HepG2 (cell line): Measurements from ENCODE around the gene TMEM229B. TPM values are rescaled to one million over a fixed set of nuclear protein-coding genes. Genes with fewer than 3 reads are reported as not detected.
A peak's percentile ranks its signal among the peaks of the same experiment; 100 is the strongest.

Experiments used
- ATAC-seq: fragments of 200-7000 bp; cut with Tn5 transposase; 3 replicates; pipeline ENCODE4 v1.9.1; 2020; ENCODE audit warnings: mild to moderate bottlenecking, moderate library complexity
- BruUV-seq: library from RNA; stranded (reverse); fragments of 400-500 nt; replicated peaks from 2 replicates; lab custom pipeline; 2021; lab: Mats Ljungman, UMichigan
- CTCF ChIA-PET: fragments of 300-600 bp; formaldehyde crosslinking; extraction: SDS; loops from one replicate; lab custom pipeline; 2021; ENCODE audit warnings: low total read pairs, inconsistent platforms, low intra/inter-chr PET ratio; lab: Yijun Ruan, JAX
- POLR2A ChIA-PET: fragments of 350-600 bp; sonication (Branson Sonifier 250); formaldehyde crosslinking; loops from one replicate; lab custom pipeline; 2020; ENCODE audit warnings: antibody characterized with exemption, inconsistent platforms; lab: Yijun Ruan, JAX
- DNase-seq: peaks from one replicate; pipeline ENCODE4 v3.0.0-alpha.2; 2015; ENCODE audit warnings: low spot score
- FAIRE-seq: peaks from 3 replicates; lab custom pipeline; 2011; peaks lifted over from hg19 to GRCh38; lab: Jason Lieb, UNC
- H2AFZ ChIP-seq: one replicate; pipeline ENCODE4 v1.6.1; 2011; ENCODE audit warnings: low read length, inconsistent platforms
- H3K27ac ChIP-seq: fragments of 300-600 bp; 3 replicates; pipeline ENCODE4 v1.8.0; 2011; ENCODE audit warnings: mixed run types, mild to moderate bottlenecking, mixed read lengths, low read length, inconsistent platforms; ENCODE audit not compliant: insufficient read depth; ENCODE audit errors: extremely low read length
- H3K27me3 ChIP-seq, 2 experiments: fragments of 200-600 bp in 1 of 2; 2 replicates in 1 of 2; 3 replicates in 1 of 2; pipeline versions ENCODE4 v1.6.0 to v1.8.0; 2011; ENCODE audit warnings: low read length in 2 of 2, mild to moderate bottlenecking in 2 of 2, moderate library complexity in 2 of 2, inconsistent platforms in 1 of 2; ENCODE audit not compliant: insufficient read depth in 2 of 2, control insufficient read depth in 1 of 2
- H3K36me3 ChIP-seq, 2 experiments: fragments of 200-600 bp in 1 of 2; replicated peaks in 1 of 2; 2 replicates in 1 of 2; 3 replicates in 1 of 2; pipeline versions ENCODE4 v1.5.1 to v1.8.0; 2011; ENCODE audit warnings: low read length in 2 of 2, inconsistent platforms in 1 of 2; ENCODE audit not compliant: insufficient read depth in 2 of 2, control insufficient read depth in 1 of 2
- H3K4me1 ChIP-seq: 2 replicates; pipeline ENCODE4 v1.5.1; 2012; ENCODE audit warnings: low read length, inconsistent platforms; ENCODE audit not compliant: insufficient read depth
- H3K4me2 ChIP-seq: 2 replicates; pipeline ENCODE4 v1.6.0; 2011; ENCODE audit warnings: low read depth, low read length, inconsistent platforms
- H3K4me3 ChIP-seq, 3 experiments: fragments of 200-600 bp in 1 of 3; sonication (generic), shearing (Covaris generic) in 1 of 3; replicated peaks in 1 of 3; 2 replicates each; pipeline ENCODE4 v1.5.1; 2011 to 2016; ENCODE audit warnings: low read length in 3 of 3, inconsistent platforms in 2 of 3, low read depth in 2 of 3, mild to moderate bottlenecking in 2 of 3, control low read depth in 1 of 3, mixed read lengths in 1 of 3; ENCODE audit not compliant: insufficient read depth in 1 of 3
- H3K79me2 ChIP-seq: one replicate; pipeline ENCODE4 v1.6.1; 2011; ENCODE audit warnings: low read length, inconsistent platforms; ENCODE audit not compliant: insufficient read depth
- H3K9ac ChIP-seq: 2 replicates; pipeline ENCODE4 v1.6.0; 2011; ENCODE audit warnings: mild to moderate bottlenecking, low read depth, low read length, inconsistent platforms; ENCODE audit not compliant: insufficient read depth
- H3K9me3 ChIP-seq: 2 replicates; pipeline ENCODE4 v1.5.1; 2012; ENCODE audit warnings: mild to moderate bottlenecking, low read length
- H4K20me1 ChIP-seq: 2 replicates; pipeline ENCODE4 v1.6.0; 2011; ENCODE audit warnings: inconsistent platforms, mild to moderate bottlenecking, low read length, moderate library complexity; ENCODE audit not compliant: insufficient read depth
- HDAC1 ChIP-seq: sonication (generic); formaldehyde crosslinking; IDR thresholded peaks from 2 replicates; pipeline ENCODE4 v1.5.1; 2020; ENCODE audit warnings: mild to moderate bottlenecking, missing genetic modification reagents
- MAFF ChIP-seq: IDR thresholded peaks from 2 replicates; pipeline ENCODE4 v1.6.1; 2011; ENCODE audit warnings: low read depth, low read length, improper control_type of control experiment
- MAFK ChIP-seq, 2 experiments: IDR thresholded peaks in 1 of 2; conservative IDR thresholded peaks in 1 of 2; 2 replicates each; pipeline ENCODE4 v1.6.1; 2011; ENCODE audit warnings: improper control_type of control experiment in 2 of 2, low read length in 2 of 2
- SMAD3 ChIP-seq: sonication (generic); formaldehyde crosslinking; IDR thresholded peaks from 2 replicates; pipeline ENCODE4 v1.4.0; 2020; ENCODE audit warnings: missing genetic modification reagents
- WGBS: methylation state at CpG from one replicate; pipeline ENCODE4 v1.1.6; 2017; ENCODE audit warnings: low lambda C conversion rate; 5-methylcytosine and 5-hydroxymethylcytosine counted together
- in situ Hi-C: cut with HindIII; loops from 2 replicates; pipeline ENCODE4 v1.10.0; 2017; ENCODE audit warnings: low pct_unique_long_range_greater_than_20kb; ENCODE audit not compliant: extremely low pct_ligation_motif_present
- intact Hi-C: fragments of 100-400 bp; cut with micrococcal nuclease; formaldehyde crosslinking; loops from one replicate; pipeline ENCODE4 v1.10.0; 2022; ENCODE audit not compliant: unreplicated experiment
- microRNA-seq: library from miRNA; unstranded; fragments of <30 nt; microRNA quantifications from one replicate; pipeline ENCODE4, GENCODE V29; 2020
- polyA plus RNA-seq, 8 experiments: library from polyadenylated mRNA; depleted of rRNA in 3 of 8; stranded (reverse) in 7 of 8; unstranded in 1 of 8; fragments of >200 nt; fragmentation: Illumina TruSeq in 4 of 8; extraction: Trizol in 4 of 8; gene quantifications; 2 replicates each; pipeline versions ENCODE4 v1.2.1 to v1.2.3, GENCODE V29; 2011 to 2016; ENCODE audit warnings: low read depth in 4 of 8, missing spikeins in 1 of 8, mixed read lengths in 1 of 8; ENCODE audit not compliant: insufficient read depth in 1 of 8
- small RNA-seq, 3 experiments: library from RNA; depleted of rRNA; stranded (forward); fragments of <200 nt; gene quantifications; one replicate each; pipeline ENCODE3, GENCODE V24; 2012; ENCODE audit warnings: low read depth in 2 of 3, low replicate concordance in 1 of 3; ENCODE audit not compliant: insufficient read length in 3 of 3, insufficient read depth in 2 of 3
- total RNA-seq, 5 experiments: library from RNA; depleted of rRNA; stranded (reverse); fragments of >200 nt; fragmentation: Illumina TruSeq; extraction: Trizol; gene quantifications; 2 replicates each; pipeline ENCODE4 v1.2.3, GENCODE V29; 2016; ENCODE audit warnings: low read depth in 1 of 5
- TF ChIP-seq, protein P1 (sequence below): sonication (generic); formaldehyde crosslinking; conservative IDR thresholded peaks from 2 replicates; pipeline ENCODE4 v1.4.0; 2020; ENCODE audit warnings: missing genetic modification reagents

Gene TMEM229B
- total and polyA plus RNA-seq, 2 of the 13 experiments (the other 11 are each of a cell fraction or from before 2014, with no cell fraction given) = 0.69 to 1.1 TPM

DNA sequence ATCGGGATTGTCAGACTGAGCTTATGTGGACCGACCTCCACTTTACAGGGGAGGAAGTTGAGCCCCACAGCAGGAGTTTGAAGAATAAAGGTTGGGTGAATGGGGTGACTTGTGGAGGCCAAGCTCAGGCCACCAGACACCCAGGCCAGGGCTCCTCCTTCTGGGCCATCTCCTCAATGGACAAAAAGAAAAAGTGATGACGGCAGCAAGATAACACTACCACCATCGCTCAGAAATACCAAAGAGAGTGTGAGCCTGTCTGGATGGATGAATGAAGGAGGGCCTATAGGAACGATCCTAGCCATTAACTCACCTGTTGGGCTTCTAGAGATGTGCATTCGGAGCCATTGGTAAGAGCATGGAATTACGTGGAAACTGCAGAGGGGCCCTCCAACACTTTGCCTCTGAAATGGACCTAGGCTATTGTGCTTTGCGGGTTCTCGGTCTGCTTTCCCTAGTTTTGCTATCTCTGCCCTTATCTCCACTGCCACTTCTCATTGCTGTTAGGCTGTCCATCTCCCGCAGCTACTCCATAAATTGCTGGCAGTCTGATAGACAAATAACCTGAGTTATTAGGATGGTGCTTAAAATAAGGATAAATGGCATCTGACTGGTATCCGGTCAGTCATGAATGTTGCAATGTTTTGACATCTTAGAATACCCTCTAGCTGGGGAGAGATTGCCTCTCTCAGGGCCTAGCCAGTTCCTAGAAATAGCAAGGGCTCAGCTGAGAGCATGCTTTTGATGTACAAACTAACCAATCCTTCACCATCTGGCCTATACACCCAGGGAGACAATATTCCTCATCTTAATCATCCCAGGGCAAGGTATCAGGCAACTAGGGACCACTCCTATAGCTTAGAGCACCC lies 66.9 kb downstream of the TMEM229B start:
- no peak for DNase-seq
- no peaks in the 10 kb centered on the region for H3K9me3 ChIP-seq
- peaks cover 2% of the 10 kb centered on the region; the same call in 1 of the 2 replicates for H3K4me1 ChIP-seq
- POLR2A ChIA-PET = interaction anchor here (0.9 kb wide), 1 partner anchor 16 kb away, joined by 3 read pairs; no protein-coding TSS in a partner anchor
- no peak for FAIRE-seq
- H4K20me1 ChIP-seq = no peaks in the 10 kb centered on the region
- no peak overlapping the region for H3K9ac ChIP-seq
- H3K4me3 ChIP-seq = no peak overlapping the region
- ATAC-seq = no peak
- in situ Hi-C loops = loop anchor here (5.0 kb wide), 1 partner anchor 146 kb away; no protein-coding TSS in a partner anchor
- peaks cover 2 to 6% of the 10 kb centered on the region in 2 experiments; a peak in 3 of 5 replicates for H3K27me3 ChIP-seq
- BruUV-seq = no TSS peak
- no peak overlapping the region for H2AFZ ChIP-seq
- WGBS = 19% methylated on average over 11 of the region's 11 CpGs
- H3K27ac ChIP-seq = no peak overlapping the region
- TF ChIP-seq, protein P1, sequence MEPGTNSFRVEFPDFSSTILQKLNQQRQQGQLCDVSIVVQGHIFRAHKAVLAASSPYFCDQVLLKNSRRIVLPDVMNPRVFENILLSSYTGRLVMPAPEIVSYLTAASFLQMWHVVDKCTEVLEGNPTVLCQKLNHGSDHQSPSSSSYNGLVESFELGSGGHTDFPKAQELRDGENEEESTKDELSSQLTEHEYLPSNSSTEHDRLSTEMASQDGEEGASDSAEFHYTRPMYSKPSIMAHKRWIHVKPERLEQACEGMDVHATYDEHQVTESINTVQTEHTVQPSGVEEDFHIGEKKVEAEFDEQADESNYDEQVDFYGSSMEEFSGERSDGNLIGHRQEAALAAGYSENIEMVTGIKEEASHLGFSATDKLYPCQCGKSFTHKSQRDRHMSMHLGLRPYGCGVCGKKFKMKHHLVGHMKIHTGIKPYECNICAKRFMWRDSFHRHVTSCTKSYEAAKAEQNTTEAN (CRISPR knock-in tag) = no peak
- TF ChIP-seq MAFK (conservative IDR thresholded peaks at IDR 0.05 in 1 of 2, IDR thresholded peaks at IDR 0.05 in 1 of 2; ENCODE audit: low read length in 2 of 2) (peak; percentile 62 to 82), SMAD3 (no peak), MAFF (peak; percentile 46; the same call in 1 of the 2 replicates), HDAC1 (no peak)
- TF ChIP-seq, all 625 proteins: peak for 2
- Histone ChIP-seq H3K4me2 (no peak overlapping the region), H3K79me2 (no peaks in the 10 kb centered on the region), H3K36me3 (no peaks in the 10 kb centered on the region)
- intact Hi-C loops = loop anchor here (10.0 kb wide), 2 partner anchors 243 to 283 kb away; partner anchors contain the start of gene RDH12
- CTCF ChIA-PET = no interaction called here

Small RNA genes within 50 kb of the gene (microRNA-seq; reads per million reads assigned to microRNA genes)
- not detected for gene MIR5694

Small RNA genes within 50 kb of the gene (small RNA-seq; reads per million reads assigned to genes)
- 0 reads per million in 3 experiments for gene MIR5694

Other genes with a start within 250 kb of the TMEM229B start
- gene PALS1, start 247.3 kb downstream of the TMEM229B start, total RNA-seq (2016; rRNA removed; fragmentation: Illumina TruSeq; extraction: Trizol) = 20.0 and 30.6 TPM in 2 replicates
- 8.0 and 8.8 TPM in 2 replicates for gene PALS1, start 247.3 kb downstream of the TMEM229B start, polyA plus RNA-seq (2011; rRNA removed)
- gene ATP6V1D, start 128.9 kb downstream of the TMEM229B start, total RNA-seq (2016; rRNA removed; fragmentation: Illumina TruSeq; extraction: Trizol) = 53.9 and 70.9 TPM in 2 replicates
- gene ATP6V1D, start 128.9 kb downstream of the TMEM229B start, polyA plus RNA-seq (2011; rRNA removed) = 13.8 and 16.8 TPM in 2 replicates
- gene EIF2S1, start 128.4 kb downstream of the TMEM229B start, total RNA-seq (2016; rRNA removed; fragmentation: Illumina TruSeq; extraction: Trizol) = 246 and 389 TPM in 2 replicates
- 40.7 and 49.1 TPM in 2 replicates for gene EIF2S1, start 128.4 kb downstream of the TMEM229B start, polyA plus RNA-seq (2011; rRNA removed)
- 1.5 and 1.9 TPM in 2 replicates for gene PLEK2, start 76.6 kb downstream of the TMEM229B start, total RNA-seq (2016; rRNA removed; fragmentation: Illumina TruSeq; extraction: Trizol)
- 0.26 and 0.51 TPM in 2 replicates for gene PLEK2, start 76.6 kb downstream of the TMEM229B start, polyA plus RNA-seq (2011; rRNA removed)
- gene PLEKHH1, start 44.6 kb upstream of the TMEM229B start, total RNA-seq (2016; rRNA removed; fragmentation: Illumina TruSeq; extraction: Trizol) = 4.8 and 8.6 TPM in 2 replicates
- gene PLEKHH1, start 44.6 kb upstream of the TMEM229B start, polyA plus RNA-seq (2011; rRNA removed) = 15.4 and 15.8 TPM in 2 replicates
- gene PIGH, start 111.5 kb upstream of the TMEM229B start, total RNA-seq (2016; rRNA removed; fragmentation: Illumina TruSeq; extraction: Trizol) = 18.7 and 30.0 TPM in 2 replicates
- gene PIGH, start 111.5 kb upstream of the TMEM229B start, polyA plus RNA-seq (2011; rRNA removed) = 43.5 and 53.6 TPM in 2 replicates
- gene ARG2, start 131.2 kb upstream of the TMEM229B start, total RNA-seq (2016; rRNA removed; fragmentation: Illumina TruSeq; extraction: Trizol) = 37.5 and 59.7 TPM in 2 replicates
- gene ARG2, start 131.2 kb upstream of the TMEM229B start, polyA plus RNA-seq (2011; rRNA removed) = 71.2 and 73.6 TPM in 2 replicates
- gene VTI1B, start 185.9 kb upstream of the TMEM229B start, total RNA-seq (2016; rRNA removed; fragmentation: Illumina TruSeq; extraction: Trizol) = 93.4 and 103 TPM in 2 replicates
- gene VTI1B, start 185.9 kb upstream of the TMEM229B start, polyA plus RNA-seq (2011; rRNA removed) = 26.1 and 39.0 TPM in 2 replicates
- 51.5 and 106 TPM in 2 replicates for gene RDH11, start 207.0 kb upstream of the TMEM229B start, total RNA-seq (2016; rRNA removed; fragmentation: Illumina TruSeq; extraction: Trizol)
- 131 and 167 TPM in 2 replicates for gene RDH11, start 207.0 kb upstream of the TMEM229B start, polyA plus RNA-seq (2011; rRNA removed)
- gene RDH12, start 213.2 kb upstream of the TMEM229B start, total RNA-seq (2016; rRNA removed; fragmentation: Illumina TruSeq; extraction: Trizol) = 1.4 and 1.6 TPM in 2 replicates
- gene RDH12, start 213.2 kb upstream of the TMEM229B start, polyA plus RNA-seq (2011; rRNA removed) = 2.1 and 2.6 TPM in 2 replicates